ENCODE results near the gene RNF182. TPM values are rescaled to one million over a fixed set of nuclear protein-coding genes. Genes with fewer than 3 reads are reported as not detected.

The RNF182 gene
- polyA plus RNA-seq, 1 experiment: 1.4 TPM

GRCh38 chr6:13884397-13884796, 40.4 kb upstream of the RNF182 start:
- DNase-seq (ENCODE audit: low read depth): no peak

GRCh38 chr6:13885601-13886000, 39.2 kb upstream of the RNF182 start:
- POLR2A ChIA-PET: no interaction called here
- CTCF ChIA-PET: interaction anchor here (0.8 to 3.1 kb wide), 4 partner anchors 10 to 23 kb away, joined by 3 to 17 read pairs (median 4); no protein-coding TSS in a partner anchor
- no peak for TF ChIP-seq CTCF (IDR thresholded peaks at IDR 0.05; ENCODE audit: insufficient read depth, low read depth, low read length)
- H3K4me3 ChIP-seq (ENCODE audit: low read depth, low read length): no peak overlapping the region
- DNase-seq (ENCODE audit: low read depth): no peak
- H3K36me3 ChIP-seq (ENCODE audit: control insufficient read depth, insufficient read depth, low read length): no peaks in the 10 kb centered on the region
- H3K27me3 ChIP-seq (ENCODE audit: control insufficient read depth, insufficient read depth, low read length): no peaks in the 10 kb centered on the region; the same call in 1 of the 2 replicates

More at GRCh38 chr6:13884397-13884796, 40.4 kb upstream of the RNF182 start:
- Histone ChIP-seq H3K4me3 (ENCODE audit: low read depth, low read length) (no peak overlapping the region), H3K27me3 (ENCODE audit: control insufficient read depth, insufficient read depth, low read length) (no peaks in the 10 kb centered on the region; the same call in 1 of the 2 replicates), H3K36me3 (ENCODE audit: control insufficient read depth, insufficient read depth, low read length) (no peaks in the 10 kb centered on the region)
- TF ChIP-seq CTCF (IDR thresholded peaks at IDR 0.05; ENCODE audit: insufficient read depth, low read depth, low read length): no peak
- CTCF ChIA-PET: interaction anchor here (1.4 to 3.1 kb wide), 2 partner anchors 9 to 10 kb away, joined by 4 to 17 read pairs; no protein-coding TSS in a partner anchor
- POLR2A ChIA-PET: no interaction called here

- POLR2A ChIA-PET: no interaction called here
- CTCF ChIA-PET: interaction anchor here (1.6 to 3.1 kb wide), 3 partner anchors 13 to 180 kb away, joined by 5 to 17 read pairs (median 5); no protein-coding TSS in a partner anchor
- no peak for DNase-seq (ENCODE audit: low read depth)
- H3K27me3 ChIP-seq (ENCODE audit: control insufficient read depth, insufficient read depth, low read length): no peaks in the 10 kb centered on the region; the same call in 1 of the 2 replicates
- TF ChIP-seq CTCF (IDR thresholded peaks at IDR 0.05; ENCODE audit: insufficient read depth, low read depth, low read length): no peak
- H3K4me3 ChIP-seq (ENCODE audit: low read depth, low read length): no peak overlapping the region
- H3K36me3 ChIP-seq (ENCODE audit: control insufficient read depth, insufficient read depth, low read length): no peaks in the 10 kb centered on the region
Observed at GRCh38 chr6:13886949-13887348, 37.8 kb upstream of the RNF182 start.

GRCh38 chr6:13892017-13892645, 32.6 kb upstream of the RNF182 start:
- Histone ChIP-seq H3K36me3 (ENCODE audit: control insufficient read depth, insufficient read depth, low read length) (no peaks in the 10 kb centered on the region), H3K27me3 (ENCODE audit: control insufficient read depth, insufficient read depth, low read length) (peaks cover 2% of the 10 kb centered on the region; the same call in 1 of the 2 replicates), H3K4me3 (ENCODE audit: low read depth, low read length) (no peak overlapping the region)
- no peak for TF ChIP-seq CTCF (IDR thresholded peaks at IDR 0.05; ENCODE audit: insufficient read depth, low read depth, low read length)
- ChIA-PET CTCF (interaction anchor here (0.8 to 2.6 kb wide), 3 partner anchors 16 to 155 kb away, joined by 3 to 10 read pairs (median 7); no protein-coding TSS in a partner anchor), POLR2A (no interaction called here)
- no peak for DNase-seq (ENCODE audit: low read depth)

GRCh38 chr6:13902922-13903321, 21.8 kb upstream of the RNF182 start:
- DNase-seq (ENCODE audit: low read depth): no peak
- no peak for TF ChIP-seq CTCF (IDR thresholded peaks at IDR 0.05; ENCODE audit: insufficient read depth, low read depth, low read length)
- ChIA-PET POLR2A (no interaction called here), CTCF (interaction anchor here (0.8 kb wide), 1 partner anchor 156 kb away, joined by 5 read pairs; no protein-coding TSS in a partner anchor)
- Histone ChIP-seq H3K27me3 (ENCODE audit: control insufficient read depth, insufficient read depth, low read length) (peaks cover 2% of the 10 kb centered on the region), H3K4me3 (ENCODE audit: low read depth, low read length) (no peak overlapping the region), H3K36me3 (ENCODE audit: control insufficient read depth, insufficient read depth, low read length) (no peaks in the 10 kb centered on the region)
